Endothelial cell of umbilical vein (primary cell): ENCODE measurements around the gene NMT1. TPM values are rescaled to one million over a fixed set of nuclear protein-coding genes. Genes with fewer than 3 reads are reported as not detected.

ENCODE experiments used
- BruUV-seq: library from RNA; stranded (reverse); fragments of 400-500 nt; replicated peaks from 2 replicates; lab custom pipeline; 2021; lab: Mats Ljungman, UMichigan
- CTCF ChIA-PET: fragments of 300-600, 350-600 bp; sonication (Branson Sonifier 250); formaldehyde crosslinking; loops from one replicate; lab custom pipeline; 2021; ENCODE audit warnings: antibody characterized with exemption, inconsistent platforms; lab: Charles Lee
- POLR2A ChIA-PET: fragments of 300-600, 350-600 bp; sonication (Branson Sonifier 250); formaldehyde crosslinking; loops from one replicate; lab custom pipeline; 2021; ENCODE audit warnings: antibody characterized with exemption, inconsistent platforms; lab: Charles Lee
- DNase-seq: peaks from one replicate; pipeline ENCODE4 v3.0.0-alpha.2; 2011; ENCODE audit warnings: low read depth, low spot score
- FAIRE-seq: peaks from 2 replicates; lab custom pipeline; 2011; peaks lifted over from hg19 to GRCh38; lab: Jason Lieb, UNC
- H2AFZ ChIP-seq: 2 replicates; pipeline ENCODE4 v1.6.0; 2012; ENCODE audit warnings: low read depth, low read length, control low read depth, inconsistent platforms
- H3K27ac ChIP-seq: 2 replicates; pipeline ENCODE4 v1.5.1; 2011; ENCODE audit warnings: low read depth, mild to moderate bottlenecking, control low read depth, low read length, moderate library complexity; ENCODE audit not compliant: insufficient read depth
- H3K27me3 ChIP-seq, 2 experiments: 2 replicates each; pipeline versions ENCODE4 v1.6.0 to v1.6.1; 2011; ENCODE audit warnings: low read length in 2 of 2, mixed read lengths in 1 of 2; ENCODE audit not compliant: control insufficient read depth in 2 of 2, insufficient read depth in 2 of 2
- H3K36me3 ChIP-seq, 2 experiments: 2 replicates in 1 of 2; 3 replicates in 1 of 2; pipeline ENCODE4 v1.5.1; 2011; ENCODE audit warnings: low read length in 2 of 2, mild to moderate bottlenecking in 1 of 2, moderate library complexity in 1 of 2; ENCODE audit not compliant: control insufficient read depth in 2 of 2, insufficient read depth in 2 of 2; ENCODE audit errors: extremely low read depth in 1 of 2
- H3K4me1 ChIP-seq: 3 replicates; pipeline ENCODE4 v1.5.1; 2011; ENCODE audit warnings: mild to moderate bottlenecking, low read length; ENCODE audit not compliant: control insufficient read depth, insufficient read depth; ENCODE audit errors: extremely low read depth
- H3K4me2 ChIP-seq: 2 replicates; pipeline ENCODE4 v1.6.1; 2011; ENCODE audit warnings: low read length, control low read depth, mixed read lengths; ENCODE audit not compliant: insufficient read depth
- H3K4me3 ChIP-seq, 3 experiments: fragments of 200-600 bp in 1 of 3; sonication (generic), shearing (Covaris generic) in 1 of 3; replicated peaks in 1 of 3; 2 replicates each; pipeline ENCODE4 v1.5.1; 2011 to 2016; ENCODE audit warnings: control low read depth in 3 of 3, low read length in 3 of 3, mild to moderate bottlenecking in 2 of 3, inconsistent platforms in 1 of 3, low read depth in 1 of 3, moderate library complexity in 1 of 3; ENCODE audit not compliant: insufficient read depth in 1 of 3
- H3K79me2 ChIP-seq: 2 replicates; pipeline ENCODE4 v1.6.0; 2012; ENCODE audit warnings: low read length, inconsistent platforms; ENCODE audit not compliant: control insufficient read depth, insufficient read depth
- H3K9ac ChIP-seq: replicated peaks from 2 replicates; pipeline ENCODE3; 2011; ENCODE audit warnings: low read length, control low read depth; ENCODE audit not compliant: insufficient read depth; ENCODE audit errors: extremely low read depth
- H3K9me1 ChIP-seq: replicated peaks from 3 replicates; pipeline ENCODE4 v1.6.0; 2011; ENCODE audit warnings: mild to moderate bottlenecking, low read length; ENCODE audit not compliant: control insufficient read depth, insufficient read depth; ENCODE audit errors: extremely low read depth
- H3K9me3 ChIP-seq: replicated peaks from 2 replicates; pipeline ENCODE4 v1.5.1; 2012; ENCODE audit warnings: low read length, inconsistent platforms; ENCODE audit not compliant: control insufficient read depth, insufficient read depth
- H4K20me1 ChIP-seq: replicated peaks from 2 replicates; pipeline ENCODE3; 2011; ENCODE audit warnings: mild to moderate bottlenecking, low read length; ENCODE audit not compliant: control insufficient read depth, insufficient read depth; ENCODE audit errors: extremely low read depth
- CTCF ChIP-seq, 2 donors: IDR thresholded peaks; 1 replicate in 1 of 2; 2 replicates in 1 of 2; pipeline ENCODE4 v1.5.1; 2011; ENCODE audit warnings: low read length in 2 of 2, mild to moderate bottlenecking in 2 of 2, moderate library complexity in 2 of 2, control low read depth in 1 of 2, inconsistent platforms in 1 of 2, low read depth in 1 of 2; ENCODE audit not compliant: insufficient read depth in 1 of 2; ENCODE audit errors: extremely low read depth in 1 of 2
- EZH2 ChIP-seq: IDR thresholded peaks from 2 replicates; pipeline ENCODE4 v1.6.1; 2012; ENCODE audit warnings: borderline replicate concordance, low read depth, mild to moderate bottlenecking, moderate library complexity, low read length, inconsistent platforms; ENCODE audit not compliant: severe bottlenecking
- FOS ChIP-seq: IDR thresholded peaks from 2 replicates; pipeline ENCODE4 v1.6.1; 2011; ENCODE audit warnings: mild to moderate bottlenecking, low read length, moderate library complexity, borderline replicate concordance; ENCODE audit not compliant: insufficient read depth
- GATA2 ChIP-seq: IDR thresholded peaks from 2 replicates; pipeline ENCODE4 v1.7.0; 2011; ENCODE audit warnings: low read depth, mild to moderate bottlenecking, moderate library complexity, mixed read lengths, low read length; ENCODE audit not compliant: insufficient read length, insufficient read depth
- JUN ChIP-seq: IDR thresholded peaks from 2 replicates; pipeline ENCODE4 v1.6.1; 2011; ENCODE audit warnings: borderline replicate concordance, low read depth; ENCODE audit not compliant: insufficient read length, insufficient read depth
- MYC ChIP-seq: IDR thresholded peaks from one replicate; pipeline ENCODE4 v1.6.1; 2011; ENCODE audit warnings: mild to moderate bottlenecking, low read depth, low read length
- POLR2A ChIP-seq: IDR thresholded peaks from 2 replicates; pipeline ENCODE4 v1.6.1; 2012; ENCODE audit warnings: low read depth, mild to moderate bottlenecking, control low read depth, low read length
- POLR2AphosphoS5 ChIP-seq: IDR thresholded peaks from 2 replicates; pipeline ENCODE4 v1.6.1; 2012; ENCODE audit warnings: low read depth, mild to moderate bottlenecking, control low read depth, low read length, moderate library complexity; ENCODE audit not compliant: insufficient read depth
- dilution Hi-C: fragments of 300-500 bp; cut with MboI; formaldehyde crosslinking; loops from one replicate; pipeline ENCODE4 v1.15.0; 2019; ENCODE audit warnings: low sequenced_read_pairs; ENCODE audit not compliant: extremely low pct_ligation_motif_present
- intact Hi-C: fragments of 100-400 bp; cut with micrococcal nuclease; formaldehyde crosslinking; loops from one replicate; pipeline ENCODE4 v1.10.0; 2022
- polyA plus RNA-seq, 4 experiments: library from polyadenylated mRNA; depleted of rRNA in 3 of 4; stranded (reverse) in 3 of 4; unstranded in 1 of 4; fragments of >200 nt; gene quantifications; 2 replicates each; pipeline versions ENCODE4 v1.2.1 to v1.2.3, GENCODE V29; 2011 to 2012; ENCODE audit warnings: missing spikeins in 1 of 4
- total RNA-seq: library from RNA; stranded (reverse); gene quantifications from 2 replicates; pipeline ENCODE4 v1.2.3, GENCODE V29; 2021
- TF ChIP-seq, protein P1 (sequence below): IDR thresholded peaks from 2 replicates; pipeline ENCODE4 v1.6.1; 2011; ENCODE audit not compliant: insufficient read depth, insufficient read length

NMT1 gene
- total and polyA plus RNA-seq, 2 donors (not counting 3 experiments of a cell fraction or from before 2014, with no cell fraction given): 37.6 to 135 TPM

DNA sequence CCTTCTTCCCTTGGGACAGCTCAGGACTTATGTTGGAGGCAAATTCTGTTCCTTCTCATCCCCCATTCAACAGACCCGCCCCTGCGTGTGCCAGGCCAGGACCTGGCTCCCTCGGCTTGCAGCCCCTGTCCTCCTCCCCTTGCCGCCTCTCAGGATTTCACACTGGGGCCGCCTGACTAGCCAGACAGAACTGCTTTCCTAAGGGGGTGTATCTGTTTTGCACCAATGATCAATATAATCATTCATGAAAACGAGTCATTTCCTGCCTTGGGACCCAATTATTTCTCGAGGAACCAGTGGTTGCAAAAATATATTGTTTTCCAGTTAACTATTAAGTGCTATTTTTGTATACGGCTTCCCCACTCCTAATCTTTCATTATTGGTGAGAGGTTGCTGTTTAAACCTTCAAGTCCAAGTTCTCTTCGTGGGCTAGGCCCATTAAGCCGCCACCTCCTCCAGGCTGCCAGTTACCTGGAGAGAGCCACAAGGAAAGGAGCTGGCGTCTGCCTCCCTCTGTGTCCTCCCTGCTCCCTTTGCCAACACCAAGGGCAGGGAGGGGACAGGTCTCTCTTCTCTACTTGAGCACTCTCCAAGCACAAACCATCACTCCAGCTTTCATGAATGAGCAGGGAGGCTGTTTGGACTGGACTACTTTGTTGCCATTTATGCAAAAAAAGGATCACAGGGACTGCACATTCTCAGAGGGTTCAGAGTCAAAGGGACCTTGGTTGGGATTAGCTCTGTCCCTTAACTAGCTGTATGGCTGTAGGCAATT lies 18.6 kb upstream of the NMT1 start:
- no peaks in the 10 kb centered on the region for H4K20me1 ChIP-seq
- DNase-seq (no peak), FAIRE-seq (peak; percentile 24)
- no peak overlapping the region for H3K4me2 ChIP-seq
- no peaks in the 10 kb centered on the region for H3K9me1 ChIP-seq
- intact Hi-C loops: no loop called here
- H3K9me3 ChIP-seq: no peaks in the 10 kb centered on the region
- TF ChIP-seq POLR2A: no peak
- no peak for TF ChIP-seq MYC
- CTCF ChIA-PET: interaction anchor here (0.9 kb wide), 1 partner anchor 8 kb away, joined by 3 read pairs; no protein-coding TSS in a partner anchor
- H3K79me2 ChIP-seq: peaks cover 4% of the 10 kb centered on the region
- H2AFZ ChIP-seq: no peak overlapping the region
- no peaks in the 10 kb centered on the region for H3K36me3 ChIP-seq
- no peak overlapping the region for H3K27ac ChIP-seq
- BruUV-seq: no TSS peak
- POLR2A ChIA-PET: interaction anchor here (0.6 kb wide), 1 partner anchor 115 kb away, joined by 3 read pairs; no protein-coding TSS in a partner anchor
- H3K27me3 ChIP-seq: no peaks in the 10 kb centered on the region
- no peak overlapping the region for H3K4me3 ChIP-seq
- H3K9ac ChIP-seq: no peak overlapping the region
- dilution Hi-C loops: no loop called here
- H3K4me1 ChIP-seq: no peaks in the 10 kb centered on the region

- DNase-seq (no peak), FAIRE-seq (no peak)
- no peaks in the 10 kb centered on the region for H3K36me3 ChIP-seq
- BruUV-seq: no TSS peak
- no peak overlapping the region for H3K4me3 ChIP-seq
- no peaks in the 10 kb centered on the region for H3K27me3 ChIP-seq
- peaks cover 11% of the 10 kb centered on the region for H3K79me2 ChIP-seq
- no peaks in the 10 kb centered on the region for H3K9me3 ChIP-seq
- intact Hi-C loops: no loop called here
- no peaks in the 10 kb centered on the region for H4K20me1 ChIP-seq
- H3K4me2 ChIP-seq: no peak overlapping the region
- no peak overlapping the region for H3K27ac ChIP-seq
- H3K9me1 ChIP-seq: no peaks in the 10 kb centered on the region
- H3K9ac ChIP-seq: no peak overlapping the region
- dilution Hi-C loops: no loop called here
- ChIA-PET CTCF (no interaction called here), POLR2A (no interaction called here)
- no peaks in the 10 kb centered on the region for H3K4me1 ChIP-seq
- TF ChIP-seq POLR2AphosphoS5: no peak
- TF ChIP-seq GATA2: no peak
- TF ChIP-seq, protein P1, sequence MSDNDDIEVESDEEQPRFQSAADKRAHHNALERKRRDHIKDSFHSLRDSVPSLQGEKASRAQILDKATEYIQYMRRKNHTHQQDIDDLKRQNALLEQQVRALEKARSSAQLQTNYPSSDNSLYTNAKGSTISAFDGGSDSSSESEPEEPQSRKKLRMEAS: no peak
- TF ChIP-seq EZH2: no peak
- TF ChIP-seq CTCF (IDR thresholded peaks at IDR 0.05; ENCODE audit: extremely low read depth in 1 of 2, insufficient read depth in 1 of 2, low read depth in 1 of 2, low read length in 2 of 2): no peak
- no peak for TF ChIP-seq POLR2A
- TF ChIP-seq JUN: no peak
- TF ChIP-seq MYC: no peak
- TF ChIP-seq FOS: no peak
- no peak overlapping the region for H2AFZ ChIP-seq
Measured at GRCh38 chr17:45043813-45044540, 17.1 kb upstream of the NMT1 start.
